HG02981 (cell line): ENCODE measurements around the gene APBB3.

Experiments used
- ATAC-seq: cut with Tn5 transposase; IDR thresholded peaks from one replicate; pipeline ENCODE4 v1.9.1; 2021; ENCODE audit warnings: mild to moderate bottlenecking, moderate library complexity; ENCODE audit not compliant: unreplicated experiment

APBB3 gene

DNA sequence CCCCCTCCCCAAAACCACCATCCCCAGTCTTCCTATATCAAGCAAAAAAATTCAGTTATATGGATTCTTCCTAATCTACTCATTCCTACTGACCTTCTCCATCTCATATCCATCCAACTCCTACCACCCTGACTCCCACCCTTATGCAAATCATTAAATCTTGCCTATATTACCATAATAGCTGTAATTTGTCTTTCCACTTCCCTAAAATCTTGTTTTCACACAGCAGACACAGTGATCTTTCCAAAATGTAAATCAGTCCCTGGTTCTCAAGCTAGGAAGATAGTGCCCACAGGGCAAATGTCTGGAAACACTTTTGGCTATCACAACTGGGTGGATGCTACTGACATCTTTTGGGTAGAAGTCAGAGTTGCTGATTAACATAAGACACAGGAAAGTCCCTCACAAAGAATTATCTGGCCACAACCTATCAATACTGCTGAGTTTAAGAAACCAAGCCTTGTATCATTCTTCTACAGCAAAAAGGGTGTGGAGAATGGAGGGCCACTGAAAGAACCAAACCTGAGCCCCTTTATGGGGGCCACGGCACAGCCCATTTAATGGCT is 8.6 kb downstream of the APBB3 start:
- peak; percentile 27 for ATAC-seq

DNA sequence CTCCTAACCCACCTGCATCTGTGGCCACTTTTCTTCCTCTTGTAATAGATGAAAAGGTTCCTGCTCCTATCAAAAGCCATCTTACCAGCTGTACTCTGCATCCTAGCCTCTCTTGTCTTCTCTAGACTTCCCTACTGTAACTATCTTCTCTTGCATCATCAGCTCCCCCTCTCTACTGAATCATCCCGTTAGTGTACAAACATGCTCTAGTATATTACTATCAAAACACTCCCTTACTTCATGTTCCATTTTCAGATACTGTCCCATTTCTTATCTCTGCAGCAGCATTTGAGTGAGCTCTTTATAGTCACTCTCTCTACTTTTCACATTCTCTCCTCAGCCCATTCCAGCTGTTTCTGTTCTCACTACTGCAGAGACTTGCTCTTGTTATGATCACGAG is 9.9 kb downstream of the APBB3 start:
- ATAC-seq = no peak

DNA sequence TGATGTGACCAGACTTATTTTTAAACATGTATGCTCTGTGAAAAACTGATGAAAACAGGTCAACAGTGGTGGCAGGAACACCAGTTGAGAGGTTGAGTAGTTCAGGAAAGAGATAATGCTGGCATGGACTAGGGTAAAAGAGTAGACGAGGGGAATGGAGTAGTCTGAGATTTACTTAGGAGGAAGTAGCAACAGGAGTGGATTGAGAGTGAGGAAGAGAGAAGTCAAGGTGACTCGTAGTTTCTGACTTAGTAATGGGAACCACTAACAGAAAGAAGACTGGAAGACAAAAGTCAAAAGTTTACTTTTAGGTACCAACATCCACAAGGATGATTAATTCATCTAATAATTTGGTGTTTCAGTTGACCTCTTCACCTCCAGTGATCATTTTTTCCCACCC is 10.7 kb downstream of the APBB3 start:
- ATAC-seq = no peak

DNA sequence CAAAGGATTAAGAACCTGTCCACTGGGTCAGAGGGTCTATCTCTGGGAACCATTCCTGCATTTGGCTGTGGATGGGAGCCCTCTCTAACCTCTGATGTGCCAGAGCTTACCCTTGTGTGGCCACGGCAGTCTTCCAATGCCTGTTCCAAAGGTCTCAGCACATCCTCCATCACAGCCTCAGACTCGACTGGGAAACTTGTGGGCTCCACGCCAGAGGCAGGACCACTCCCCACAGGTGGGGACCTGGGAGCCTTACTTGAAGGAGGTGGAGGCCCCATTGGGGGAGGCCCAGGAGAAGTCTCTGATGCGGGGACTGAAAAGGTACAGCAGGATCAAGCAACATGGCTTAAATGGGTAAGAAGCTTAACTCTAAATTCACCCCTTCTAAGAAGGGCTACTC is 12.5 kb downstream of the APBB3 start:
- no peak for ATAC-seq

DNA sequence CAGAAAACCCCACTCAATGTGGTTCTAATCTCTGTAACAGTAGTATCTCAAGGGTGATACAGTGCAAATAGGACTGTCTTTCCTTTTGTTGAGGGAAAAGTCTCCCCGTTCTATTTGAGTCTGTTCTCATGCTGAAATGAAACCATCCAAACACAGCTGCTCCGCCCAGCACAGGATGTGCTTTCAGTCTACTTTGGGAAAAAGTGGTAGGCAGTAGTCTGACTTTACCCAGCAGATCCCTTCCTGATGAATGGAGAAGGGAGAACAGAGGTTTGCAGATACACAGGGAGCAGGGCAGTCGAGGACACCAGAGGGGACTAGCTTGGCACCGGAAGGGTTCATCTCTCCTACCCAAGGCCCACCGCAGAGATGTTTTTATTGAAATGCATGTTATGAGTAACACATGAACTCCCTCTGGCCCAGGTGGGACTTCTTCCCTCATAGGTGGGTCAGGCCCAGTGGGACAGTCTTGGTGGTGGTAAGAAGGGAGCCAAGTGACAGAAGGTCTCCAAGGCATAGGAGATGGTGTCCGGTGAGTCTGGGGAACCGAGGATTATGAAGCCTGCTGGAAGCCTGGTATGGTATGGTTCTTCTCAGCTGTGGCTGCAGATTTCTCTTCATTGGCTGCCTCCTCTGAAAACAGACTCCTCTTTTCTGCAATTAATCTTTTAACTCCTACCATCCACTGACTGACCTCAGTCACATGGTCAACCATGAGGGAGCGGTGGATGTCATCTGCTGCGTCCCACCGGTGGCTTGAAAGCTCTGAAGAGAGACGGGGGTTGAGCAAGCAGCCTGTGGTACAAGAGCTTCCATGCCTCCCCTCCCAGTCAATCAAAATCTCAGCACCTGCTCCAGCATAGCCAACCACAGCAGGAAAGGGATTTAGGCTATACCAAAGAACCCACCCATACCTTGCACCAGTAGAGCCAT is 14.0 kb downstream of the APBB3 start:
- no peak for ATAC-seq

DNA sequence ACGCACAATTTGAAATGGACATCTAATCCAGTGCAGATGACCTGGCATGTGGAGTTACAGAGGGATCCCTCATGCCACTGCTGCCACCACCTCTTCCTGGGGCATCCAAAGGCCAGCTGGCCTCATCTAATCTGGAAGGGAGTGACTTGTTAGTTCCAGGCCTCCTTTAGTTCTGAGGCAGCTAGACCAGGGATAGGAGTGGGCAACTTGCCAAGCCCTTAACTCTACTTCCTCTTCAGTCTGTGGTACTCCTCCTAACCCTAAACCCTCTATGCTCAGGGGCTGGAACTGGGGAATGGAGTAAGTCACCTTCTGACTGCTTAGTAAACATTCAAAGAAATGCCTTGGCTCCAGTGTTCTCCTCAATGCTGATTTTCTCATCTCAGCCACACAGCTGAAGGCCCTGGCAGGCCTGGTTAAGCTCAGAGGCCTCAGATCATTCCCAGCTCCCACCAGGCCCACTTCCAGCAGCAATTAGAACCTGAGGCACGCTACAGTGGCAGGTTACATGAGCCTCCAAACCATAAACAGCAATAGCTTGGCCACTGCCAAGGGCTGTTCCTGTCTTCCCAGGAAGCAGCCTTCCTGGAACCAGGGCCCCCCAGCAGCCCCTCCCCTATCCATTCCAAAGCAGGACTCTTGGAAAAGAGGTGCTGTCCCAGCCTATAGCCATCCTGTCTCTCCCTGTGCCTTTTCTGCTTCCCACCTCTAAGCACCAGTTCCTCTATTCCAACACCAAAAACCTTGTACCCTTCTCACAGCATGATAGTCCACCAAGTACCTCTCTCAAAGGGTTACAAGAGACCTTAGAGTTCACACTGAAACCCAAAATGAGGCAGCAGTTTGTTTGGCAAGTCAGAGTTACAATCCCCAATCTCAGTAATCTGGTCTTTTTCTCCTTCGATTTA is 14.9 kb downstream of the APBB3 start:
- no peak for ATAC-seq

DNA sequence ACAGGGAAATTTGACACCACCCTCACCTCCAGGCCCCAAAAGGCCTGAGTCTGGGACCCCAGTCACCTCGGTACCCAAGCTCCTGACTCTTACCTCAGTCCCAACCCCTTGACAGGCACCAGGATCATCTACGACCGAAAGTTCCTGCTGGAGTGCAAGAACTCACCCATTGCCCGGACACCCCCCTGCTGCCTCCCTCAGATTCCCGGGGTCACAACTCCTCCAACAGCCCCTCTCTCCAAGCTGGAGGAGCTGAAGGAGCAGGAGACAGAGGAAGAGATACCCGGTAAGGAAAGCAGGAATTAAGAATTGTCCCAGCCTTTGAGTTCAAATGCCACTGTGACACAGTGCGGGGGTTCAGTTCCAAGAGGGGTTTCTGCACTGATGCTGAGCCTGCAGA is 15.6 kb downstream of the APBB3 start:
- no peak for ATAC-seq

DNA sequence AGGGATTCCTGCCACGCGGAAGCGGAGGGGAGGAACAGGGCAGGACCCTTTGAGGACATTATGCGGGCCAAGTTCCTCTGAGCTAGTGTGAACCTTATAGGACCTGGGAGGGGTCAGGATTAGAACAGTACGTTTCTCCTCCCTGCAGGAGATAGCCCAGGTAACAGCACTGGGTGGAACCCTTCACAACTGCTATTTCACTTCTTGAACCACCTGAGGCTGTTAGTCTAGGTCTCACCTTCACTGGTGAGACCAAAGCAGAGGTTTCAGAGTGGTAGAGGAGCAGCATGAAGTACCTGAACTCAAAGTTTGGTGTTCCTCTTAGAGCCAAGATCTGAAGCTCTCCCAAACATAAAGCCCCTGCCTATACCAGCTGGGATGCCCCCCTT is 16.1 kb downstream of the APBB3 start:
- ATAC-seq = no peak

DNA sequence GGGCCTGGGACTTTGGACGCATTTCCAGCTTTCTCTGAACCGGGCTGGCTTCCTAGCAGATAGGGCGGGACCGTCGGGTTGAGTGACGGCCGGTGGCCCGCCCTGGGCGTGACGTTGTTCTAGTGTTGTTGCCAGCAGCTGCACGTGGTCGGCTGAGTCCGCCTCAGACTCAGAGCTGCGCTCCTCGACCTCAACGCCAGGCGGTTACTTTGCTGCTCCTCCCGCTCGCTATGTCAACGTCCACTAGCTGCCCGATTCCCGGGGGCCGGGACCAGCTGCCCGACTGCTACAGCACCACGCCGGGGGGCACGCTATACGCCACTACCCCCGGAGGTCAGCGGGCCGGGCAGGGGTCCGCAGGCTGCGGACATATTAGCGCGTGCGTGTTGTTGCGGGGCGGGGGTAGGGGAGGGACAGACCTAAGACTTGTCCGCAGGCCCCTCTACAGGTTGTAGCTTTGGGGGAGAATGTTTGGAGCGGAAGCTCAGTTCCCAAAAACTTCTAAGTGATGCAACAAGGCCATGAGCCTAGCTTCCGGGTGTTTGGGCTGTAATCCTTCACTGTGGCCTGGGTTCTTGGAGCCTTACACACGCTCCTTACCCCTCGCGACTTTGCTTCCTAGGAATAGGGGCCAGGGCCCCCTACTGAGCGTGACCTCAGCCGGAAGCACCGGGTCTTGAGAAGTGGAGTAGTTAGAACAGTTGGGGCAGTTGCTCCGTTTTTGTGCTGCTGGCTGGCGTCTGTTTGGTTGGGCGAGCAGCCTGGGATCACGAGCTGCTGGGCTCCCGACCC is 16.7 kb downstream of the APBB3 start, which contains the start of gene EIF4EBP3:
Gene EIF4EBP3, plus strand, starts transcription at position 155 of the 792 bp plus-strand sequence. Its CDS starts 76 bp downstream, at position 231.
- peak; percentile 99 for ATAC-seq

DNA sequence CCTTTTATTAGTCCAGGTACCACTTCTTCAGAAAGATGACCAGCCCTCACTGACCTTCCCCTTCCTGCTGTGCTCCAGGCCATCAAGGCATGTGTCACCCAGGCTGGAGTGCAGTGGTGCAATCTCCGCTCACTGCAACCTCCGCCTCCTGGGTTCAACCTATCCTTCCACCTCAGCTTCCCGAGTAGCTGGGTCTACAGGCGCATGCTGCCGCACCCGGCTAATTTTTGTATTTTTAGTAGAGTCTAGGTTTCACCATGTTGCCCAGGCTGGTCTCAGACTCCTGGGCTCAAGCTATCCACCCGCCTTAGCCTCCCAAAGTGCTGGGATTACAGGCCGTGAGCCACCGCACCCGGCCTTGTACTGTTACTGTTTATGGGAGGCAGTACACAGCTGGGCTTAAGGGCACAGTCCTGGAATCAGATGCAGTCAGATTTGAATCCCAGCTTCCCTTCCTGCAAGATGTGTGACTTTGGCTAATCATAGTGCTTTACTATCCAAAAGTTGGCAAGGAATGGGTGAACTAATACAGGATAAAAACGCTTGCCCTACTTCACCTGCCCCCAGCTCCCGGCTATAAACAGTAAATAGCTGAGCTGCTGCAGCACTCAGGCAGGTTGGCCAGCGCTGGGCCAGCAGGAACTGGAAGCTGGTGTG is 17.4 kb downstream of the APBB3 start:
- no peak for ATAC-seq

DNA sequence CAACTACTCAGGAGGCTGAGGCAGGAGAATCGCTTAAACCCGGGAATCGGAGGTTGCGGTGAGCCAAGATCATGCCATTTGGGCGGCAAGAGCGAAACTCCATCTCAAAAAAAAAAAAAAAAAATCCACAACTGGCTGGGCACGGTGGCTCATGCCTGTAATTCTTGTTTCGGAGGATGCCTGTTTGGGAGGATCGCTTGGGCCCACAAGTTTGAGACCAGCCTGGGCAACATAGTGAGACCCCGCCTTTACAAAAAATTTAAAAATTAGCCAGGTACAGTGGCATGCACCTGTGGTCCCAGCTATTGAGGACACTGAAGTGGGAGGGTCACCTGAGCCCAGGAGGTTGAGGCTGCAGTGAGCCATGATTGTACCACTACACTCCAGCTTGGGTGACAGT is 18.8 kb downstream of the APBB3 start:
- ATAC-seq = no peak

DNA sequence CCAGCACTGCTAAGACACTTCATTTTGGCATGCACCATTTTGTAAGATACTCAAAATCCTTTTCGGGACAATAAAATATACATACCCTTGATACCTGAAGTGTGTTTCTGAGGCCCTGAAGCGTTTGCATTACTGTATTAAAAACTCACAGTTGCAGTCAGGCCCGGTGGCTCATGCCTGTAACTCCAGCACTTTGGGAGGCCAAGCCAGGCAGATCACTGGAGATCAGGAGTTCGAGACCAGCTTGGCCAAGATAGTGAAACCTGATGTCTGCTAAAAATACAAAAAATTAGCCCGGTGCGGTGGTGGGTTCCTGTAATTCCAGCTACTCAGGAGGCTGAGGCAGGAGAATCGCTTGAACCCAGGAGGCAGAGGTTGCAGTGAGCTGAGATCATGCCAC is 19.4 kb downstream of the APBB3 start:
- ATAC-seq = no peak

DNA sequence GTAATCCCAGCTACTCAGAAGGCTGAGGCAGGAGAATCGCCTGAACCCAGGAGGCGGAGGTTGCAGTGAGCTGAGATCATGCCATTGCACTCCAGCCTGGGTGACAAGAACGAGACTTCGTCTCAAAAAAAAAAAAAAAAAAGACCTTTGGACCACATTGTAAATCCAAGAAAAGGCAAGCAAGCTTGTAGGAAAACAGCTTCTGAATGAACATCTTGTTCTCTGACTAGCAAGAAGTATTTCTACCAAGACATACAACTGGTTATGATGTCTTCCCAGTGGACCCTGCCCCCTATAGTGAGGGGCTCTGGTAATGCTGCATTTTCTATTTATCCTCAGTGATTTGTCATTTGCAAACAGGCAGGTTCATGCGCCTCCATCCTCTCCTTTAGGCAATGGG is 21.4 kb downstream of the APBB3 start:
- ATAC-seq = no peak

DNA sequence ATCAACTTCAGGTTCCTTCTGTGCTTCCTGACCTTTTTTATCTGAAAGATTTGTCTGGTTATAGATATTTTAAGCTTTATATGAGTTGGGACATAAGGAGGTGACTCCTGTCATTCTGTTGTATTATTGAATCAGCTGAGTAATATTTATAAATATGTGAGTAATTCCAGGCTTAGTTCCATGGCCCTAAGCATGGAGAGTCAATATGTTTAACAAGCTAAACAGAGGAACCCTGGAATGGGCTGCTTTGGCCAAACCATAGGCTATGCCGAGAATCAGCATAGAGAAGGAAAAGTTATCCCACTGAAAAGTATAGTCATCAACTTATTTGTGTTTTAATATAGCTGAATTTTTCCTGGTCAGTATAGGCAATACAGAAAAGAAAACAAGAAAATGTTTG is 24.2 kb downstream of the APBB3 start:
- no peak for ATAC-seq

DNA sequence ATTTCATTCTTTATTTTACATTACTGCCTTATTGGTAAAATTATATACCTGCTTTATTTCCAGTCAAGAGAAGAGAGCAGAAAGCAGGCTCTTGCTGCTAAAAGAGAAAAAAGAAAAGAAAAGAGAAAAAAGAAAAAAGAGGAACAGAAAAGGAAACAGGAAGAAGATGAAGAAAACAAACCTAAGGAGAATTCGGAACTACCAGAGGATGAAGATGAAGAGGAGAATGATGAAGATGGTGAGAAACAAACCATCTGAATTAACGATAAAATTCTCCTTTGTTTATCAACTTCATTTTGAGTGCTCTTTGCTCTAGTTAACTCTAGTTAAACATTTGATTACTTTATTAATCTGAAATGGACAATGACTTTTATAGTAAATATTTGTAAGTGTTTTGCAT is 40.4 kb downstream of the APBB3 start:
- ATAC-seq = no peak

DNA sequence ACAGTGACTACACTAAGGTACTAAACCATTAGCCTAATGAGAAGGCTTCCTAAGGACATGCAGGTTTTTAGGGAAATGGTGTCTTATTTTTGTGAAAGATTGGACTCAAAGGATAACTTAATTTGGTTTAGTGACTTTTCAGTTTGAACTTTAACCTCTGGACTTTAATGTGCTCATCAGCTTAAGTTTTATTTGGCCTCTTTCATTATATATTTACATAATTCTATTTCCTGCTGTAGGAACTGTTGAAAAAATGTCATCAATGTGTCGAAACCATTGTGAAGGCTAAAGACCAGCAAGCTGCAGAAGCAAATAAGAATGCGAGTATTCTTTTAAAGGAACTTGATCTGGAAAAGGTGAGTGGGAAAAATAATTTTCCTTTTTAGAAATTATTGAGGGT is 51.3 kb downstream of the APBB3 start:
- ATAC-seq = no peak

DNA sequence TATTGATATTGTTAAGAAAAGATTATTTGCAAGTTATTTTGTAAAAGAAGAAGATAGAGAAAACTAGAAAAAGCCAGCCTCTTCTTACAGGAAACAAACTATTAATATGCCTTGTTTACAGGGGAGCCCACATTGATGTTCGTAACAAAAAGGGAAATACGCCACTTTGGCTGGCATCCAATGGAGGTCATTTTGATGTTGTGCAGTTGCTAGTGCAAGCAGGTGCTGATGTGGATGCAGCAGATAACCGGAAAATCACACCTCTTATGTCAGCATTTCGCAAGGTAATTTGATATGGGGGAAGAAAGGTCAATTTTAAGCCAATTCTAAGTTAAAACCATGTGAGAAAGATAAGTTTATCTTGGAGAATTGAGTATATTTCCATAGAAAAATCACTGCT is 54.5 kb downstream of the APBB3 start:
- ATAC-seq = no peak
